Right ventricle myocardium superior (tissue), 1 donor: ENCODE results near the gene ABCB11. TPM values are rescaled to one million over a fixed set of nuclear protein-coding genes. Genes with fewer than 3 reads are reported as not detected.
"Not testable (repeated sequence)": the region's sequence is repeated elsewhere in the genome, so short reads cannot be mapped to it uniquely, and the experiment has no call there.

ENCODE experiments used
- ATAC-seq: fragments of 200-7000 bp; cut with Tn5 transposase; one replicate; pipeline ENCODE4 v1.9.1; 2020; ENCODE audit warnings: mild to moderate bottlenecking; ENCODE audit not compliant: poor library complexity
- DNase-seq: peaks from one replicate; pipeline ENCODE4 v3.0.0-alpha.2; 2020
- intact Hi-C: fragments of 100-400 bp; cut with DNase I; formaldehyde crosslinking; loops from one replicate; pipeline ENCODE4 v1.11.2; 2022
- total RNA-seq: library from RNA; stranded (reverse); fragmentation: NEBNext Ultra II Directional; extraction: Animal tissue kit (Norgen Biotek cat#: 25700); gene quantifications from one replicate; pipeline ENCODE4 v1.2.1, GENCODE V29; 2021
- donor health status: DM: no; HTN: yes; CAD: no; lungs with severe emphysema.

ABCB11 gene
- total RNA-seq, 1 donor from 2014 or later, result 0.13 TPM

- intact Hi-C loops, result no loop called here
- DNase-seq (no peak), ATAC-seq (no peak)
Measured at GRCh38 chr2:168954256-168954655, 76.9 kb downstream of the ABCB11 start.

GRCh38 chr2:168952424-168952823, 78.7 kb downstream of the ABCB11 start:
- no peak for DNase-seq
- intact Hi-C loops, result no loop called here

GRCh38 chr2:168951871-168952270, 79.3 kb downstream of the ABCB11 start:
- intact Hi-C loops, result no loop called here
- no peak for DNase-seq
- ATAC-seq, result no peak

More at GRCh38 chr2:168952424-168952823, 78.7 kb downstream of the ABCB11 start:
- ATAC-seq, result no peak

- ATAC-seq, result no peak
- intact Hi-C loops, result no loop called here
- DNase-seq, result no peak
Measured at GRCh38 chr2:168949324-168949723, 81.8 kb downstream of the ABCB11 start.

GRCh38 chr2:168948621-168949212, 82.4 kb downstream of the ABCB11 start:
- no peak for ATAC-seq
- no peak for DNase-seq
- intact Hi-C loops, result no loop called here

GRCh38 chr2:168945508-168945907, 85.6 kb downstream of the ABCB11 start:
- intact Hi-C loops, result no loop called here

GRCh38 chr2:168944065-168944464, 87.1 kb downstream of the ABCB11 start:
- no peak for ATAC-seq
- intact Hi-C loops, result no loop called here

More at GRCh38 chr2:168945508-168945907, 85.6 kb downstream of the ABCB11 start:
- ATAC-seq (no peak), DNase-seq (no peak)

GRCh38 chr2:168941297-168941696, 89.8 kb downstream of the ABCB11 start:
- ATAC-seq (no peak), DNase-seq (no peak)
- intact Hi-C loops, result no loop called here

More at GRCh38 chr2:168944065-168944464, 87.1 kb downstream of the ABCB11 start:
- no peak for DNase-seq

GRCh38 chr2:168939918-168940317, 91.2 kb downstream of the ABCB11 start:
- ATAC-seq (no peak), DNase-seq (no peak)
- intact Hi-C loops, result no loop called here

- no peak for ATAC-seq
- DNase-seq, result no peak
- intact Hi-C loops, result no loop called here
Measured at GRCh38 chr2:168939061-168939460, 92.1 kb downstream of the ABCB11 start.

- ATAC-seq (no peak), DNase-seq (no peak)
- intact Hi-C loops, result no loop called here
Measured at GRCh38 chr2:168935810-168936581, 95.1 kb downstream of the ABCB11 start.

- no peak for DNase-seq
- ATAC-seq, result no peak
- intact Hi-C loops, result no loop called here
Measured at GRCh38 chr2:168934826-168935225, 96.3 kb downstream of the ABCB11 start.

- DNase-seq, ATAC-seq, intact Hi-C loops: not testable (repeated sequence)
Measured at GRCh38 chr2:168932174-168932573, 99.0 kb downstream of the ABCB11 start.

GRCh38 chr2:168930242-168930641, 100.9 kb downstream of the ABCB11 start:
- ATAC-seq (no peak), DNase-seq (no peak)
- intact Hi-C loops, result no loop called here

- intact Hi-C loops, result no loop called here
- no peak for ATAC-seq
- no peak for DNase-seq
Measured at GRCh38 chr2:168929031-168929430, 102.1 kb downstream of the ABCB11 start.

- DNase-seq (no peak), ATAC-seq (no peak)
- intact Hi-C loops, result no loop called here
Measured at GRCh38 chr2:168928113-168928831, 102.9 kb downstream of the ABCB11 start.

GRCh38 chr2:168926621-168927386, 104.3 kb downstream of the ABCB11 start:
- no peak for ATAC-seq
- intact Hi-C loops, result no loop called here
- no peak for DNase-seq

- DNase-seq (no peak), ATAC-seq (no peak)
- intact Hi-C loops, result loop anchor here (5.0 kb wide), 2 partner anchors 148 to 573 kb away; no protein-coding TSS in a partner anchor
Measured at GRCh38 chr2:168920504-168921157, 110.5 kb downstream of the ABCB11 start.
